SK-N-SH treated with all-trans-retinoic acid at 6 μM for 48 hours (cell line): ENCODE results near the gene SAMD8.

Experiments used
- ATAC-seq: fragments of 200-7000 bp; cut with Tn5 transposase; 3 replicates; pipeline ENCODE4 v1.9.1; 2020; ENCODE audit warnings: mild to moderate bottlenecking, moderate library complexity
- ARNTL ChIP-seq: fragments of 450-650 bp; formaldehyde crosslinking; IDR thresholded peaks from 2 replicates; pipeline ENCODE4 v1.5.0; 2020; ENCODE audit warnings: low read depth, mild to moderate bottlenecking, moderate library complexity, borderline replicate concordance
- BACH2 ChIP-seq: fragments of 250-450 bp; sonication (Bioruptor Pico); IDR thresholded peaks from 2 replicates; pipeline ENCODE4 v1.9.0; 2021; ENCODE audit warnings: mild to moderate bottlenecking, borderline replicate concordance
- CREB5 ChIP-seq: fragments of 250-450 bp; sonication (Bioruptor Pico); IDR thresholded peaks from 2 replicates; pipeline ENCODE4 v1.5.1; 2020; ENCODE audit warnings: low read depth, mild to moderate bottlenecking, moderate library complexity
- CSDC2 ChIP-seq: fragments of 250-450 bp; sonication (Bioruptor Pico); IDR thresholded peaks from 2 replicates; pipeline ENCODE4 v1.5.0; 2020; ENCODE audit warnings: mild to moderate bottlenecking, moderate library complexity
- CSRNP3 ChIP-seq: fragments of 250-450 bp; sonication (Bioruptor Pico); IDR thresholded peaks from 2 replicates; pipeline ENCODE4 v1.5.1; 2021; ENCODE audit warnings: mild to moderate bottlenecking, moderate library complexity
- ESRRG ChIP-seq: fragments of 250-450 bp; sonication (Bioruptor Pico); IDR thresholded peaks from 2 replicates; pipeline ENCODE4 v1.6.1; 2021; ENCODE audit warnings: mild to moderate bottlenecking
- GLIS3 ChIP-seq: fragments of 250-450 bp; sonication (Bioruptor Pico); IDR thresholded peaks from 2 replicates; pipeline ENCODE4 v1.5.0; 2020; ENCODE audit warnings: mild to moderate bottlenecking, moderate library complexity
- ISL1 ChIP-seq: fragments of 250-450 bp; sonication (Bioruptor Pico); IDR thresholded peaks from 2 replicates; pipeline ENCODE4 v2.1.2; 2022; ENCODE audit warnings: mild to moderate bottlenecking, moderate library complexity
- PATZ1 ChIP-seq: fragments of 250-450 bp; sonication (Bioruptor Pico); IDR thresholded peaks from 2 replicates; pipeline ENCODE4 v1.8.0; 2020; ENCODE audit warnings: mild to moderate bottlenecking, moderate library complexity, borderline replicate concordance
- POU6F1 ChIP-seq: fragments of 250-450 bp; sonication (Bioruptor Pico); IDR thresholded peaks from 2 replicates; pipeline ENCODE4 v1.8.0; 2021; ENCODE audit warnings: low read depth, mild to moderate bottlenecking, moderate library complexity, borderline replicate concordance
- PPARA ChIP-seq: fragments of 250-450 bp; sonication (Bioruptor Pico); IDR thresholded peaks from 2 replicates; pipeline ENCODE4 v1.5.0; 2020; ENCODE audit warnings: mild to moderate bottlenecking, borderline replicate concordance
- RARB ChIP-seq: fragments of 250-450 bp; sonication (Bioruptor Pico); IDR thresholded peaks from 2 replicates; pipeline ENCODE4 v1.8.0; 2021; ENCODE audit warnings: mild to moderate bottlenecking, moderate library complexity
- TCF4 ChIP-seq: fragments of 250-450 bp; sonication (Bioruptor Pico); IDR thresholded peaks from 2 replicates; pipeline ENCODE4 v1.8.0; 2021; ENCODE audit warnings: mild to moderate bottlenecking, moderate library complexity, borderline replicate concordance
- TOX ChIP-seq: fragments of 250-450 bp; sonication (Bioruptor Pico); IDR thresholded peaks from 2 replicates; pipeline ENCODE4 v1.8.0; 2021; ENCODE audit warnings: mild to moderate bottlenecking, moderate library complexity, borderline replicate concordance
- ZC3H10 ChIP-seq: fragments of 250-450 bp; sonication (Bioruptor Pico); IDR thresholded peaks from 2 replicates; pipeline ENCODE4 v1.5.1; 2021; ENCODE audit warnings: mild to moderate bottlenecking, moderate library complexity
- ZFP3 ChIP-seq: fragments of 250-450 bp; sonication (Bioruptor Pico); IDR thresholded peaks from 2 replicates; pipeline ENCODE4 v1.5.0; 2020; ENCODE audit warnings: mild to moderate bottlenecking, moderate library complexity
- ZFP30 ChIP-seq: fragments of 450-650 bp; formaldehyde crosslinking; IDR thresholded peaks from 2 replicates; pipeline ENCODE4 v1.5.0; 2022; ENCODE audit warnings: mild to moderate bottlenecking, moderate library complexity
- ZNF565 ChIP-seq: fragments of 450-650 bp; formaldehyde crosslinking; conservative IDR thresholded peaks from 2 replicates; pipeline ENCODE4 v1.5.0; 2020; ENCODE audit warnings: low read depth, mild to moderate bottlenecking, moderate library complexity
- ZNF70 ChIP-seq: fragments of 450-650 bp; formaldehyde crosslinking; IDR thresholded peaks from 2 replicates; pipeline ENCODE4 v1.5.0; 2020; ENCODE audit warnings: mild to moderate bottlenecking, moderate library complexity
- ZNF8 ChIP-seq: fragments of 450-650 bp; formaldehyde crosslinking; IDR thresholded peaks from 2 replicates; pipeline ENCODE4 v1.5.0; 2020; ENCODE audit warnings: mild to moderate bottlenecking, moderate library complexity

SAMD8 gene

GRCh38 chr10:75097666-75098285, 13.7 kb upstream of the SAMD8 start:
- peak; percentile 62 for ATAC-seq
- TF ChIP-seq ZNF70 (CRISPR knock-in tag), result no peak
- TF ChIP-seq ISL1, result no peak
- TF ChIP-seq CSDC2, result no peak
- no peak for TF ChIP-seq RARB (CRISPR knock-in tag)
- no peak for TF ChIP-seq ARNTL (CRISPR knock-in tag)
- no peak for TF ChIP-seq ESRRG (CRISPR knock-in tag)
- no peak for TF ChIP-seq ZC3H10 (CRISPR knock-in tag)
- TF ChIP-seq CSRNP3 (CRISPR knock-in tag), result no peak
- TF ChIP-seq POU6F1 (CRISPR knock-in tag), result no peak
- no peak for TF ChIP-seq TOX (CRISPR knock-in tag)
- no peak for TF ChIP-seq ZFP30 (CRISPR knock-in tag)
- TF ChIP-seq PPARA (CRISPR knock-in tag), result no peak
- no peak for TF ChIP-seq BACH2 (CRISPR knock-in tag)
- no peak for TF ChIP-seq TCF4 (CRISPR knock-in tag)
- TF ChIP-seq CREB5 (CRISPR knock-in tag), result no peak
- TF ChIP-seq ZFP3, result no peak
- TF ChIP-seq GLIS3, result no peak

- no peak for TF ChIP-seq ISL1
- TF ChIP-seq GLIS3, result no peak
- ATAC-seq, result no peak
Observed at GRCh38 chr10:75098902-75099673, 12.4 kb upstream of the SAMD8 start.

GRCh38 chr10:75099952-75100763, 11.3 kb upstream of the SAMD8 start:
- TF ChIP-seq POU6F1 (CRISPR knock-in tag) (no peak), PATZ1 (CRISPR knock-in tag) (no peak)
- ATAC-seq, result peak; percentile 96

GRCh38 chr10:75100764-75101291, 10.6 kb upstream of the SAMD8 start:
- no peak for ATAC-seq
- no peak for TF ChIP-seq ZNF8 (CRISPR knock-in tag)
- no peak for TF ChIP-seq ISL1
- TF ChIP-seq ZNF565 (CRISPR knock-in tag), result no peak
- no peak for TF ChIP-seq ZNF70 (CRISPR knock-in tag)
- TF ChIP-seq ZFP30 (CRISPR knock-in tag), result no peak
- no peak for TF ChIP-seq PPARA (CRISPR knock-in tag)
- TF ChIP-seq CREB5 (CRISPR knock-in tag), result no peak
- no peak for TF ChIP-seq RARB (CRISPR knock-in tag)
- no peak for TF ChIP-seq CSRNP3 (CRISPR knock-in tag)
- TF ChIP-seq POU6F1 (CRISPR knock-in tag), result no peak
- no peak for TF ChIP-seq ZC3H10 (CRISPR knock-in tag)
